HAP-1 (cell line): Measurements from ENCODE around the gene RAD21L1.

Experiments used
- DNase-seq, 2 experiments: peaks; one replicate each; pipeline ENCODE4 v3.0.0-alpha.2; 2016 to 2020; ENCODE audit warnings: low spot score in 2 of 2
- H3K27me3 ChIP-seq: fragments of 250-450 bp; sonication (Bioruptor Pico); 2 replicates; pipeline ENCODE4 v1.5.1; 2020; ENCODE audit warnings: low read depth, mild to moderate bottlenecking, moderate library complexity
- H3K36me3 ChIP-seq: fragments of 250-450 bp; sonication (Bioruptor Pico); replicated peaks from 2 replicates; pipeline ENCODE4 v1.5.1; 2020; ENCODE audit warnings: mild to moderate bottlenecking
- H3K4me1 ChIP-seq: fragments of 250-450 bp; sonication (Bioruptor Pico); 2 replicates; pipeline ENCODE4 v1.5.1; 2020; ENCODE audit warnings: mild to moderate bottlenecking
- H3K4me3 ChIP-seq: fragments of 250-450 bp; sonication (Bioruptor Pico); 2 replicates; pipeline ENCODE4 v1.5.1; 2020; ENCODE audit warnings: mild to moderate bottlenecking, moderate library complexity
- H3K9me3 ChIP-seq: fragments of 250-450 bp; sonication (Bioruptor Pico); 2 replicates; pipeline ENCODE4 v1.5.1; 2020; ENCODE audit warnings: mild to moderate bottlenecking, moderate library complexity
- in situ Hi-C: fragments of 300-500 bp; cut with MboI; formaldehyde crosslinking; loops from 3 replicates; pipeline ENCODE4 v1.14.3; 2020; ENCODE audit warnings: low sequenced_read_pairs, inconsistent platforms, mixed read lengths

Gene RAD21L1

GRCh38 chr20:1263853-1264252 lies 38.0 kb downstream of the RAD21L1 start:
- in situ Hi-C loops, result no loop called here
- Histone ChIP-seq H3K4me1 (no peaks in the 10 kb centered on the region; the same call in 1 of the 2 replicates), H3K4me3 (no peak overlapping the region), H3K9me3 (no peaks in the 10 kb centered on the region), H3K27me3 (peaks cover 8% of the 10 kb centered on the region; the same call in 1 of the 2 replicates), H3K36me3 (no peaks in the 10 kb centered on the region)
- no peak for DNase-seq

GRCh38 chr20:1264727-1265126 lies 38.9 kb downstream of the RAD21L1 start:
- Histone ChIP-seq H3K4me1 (no peaks in the 10 kb centered on the region; the same call in 1 of the 2 replicates), H3K9me3 (no peaks in the 10 kb centered on the region), H3K4me3 (no peak overlapping the region), H3K36me3 (no peaks in the 10 kb centered on the region), H3K27me3 (peaks cover 8% of the 10 kb centered on the region; the same call in 1 of the 2 replicates)
- in situ Hi-C loops, result no loop called here
- DNase-seq, result no peak

- in situ Hi-C loops, result no loop called here
- DNase-seq, result no peak
- Histone ChIP-seq H3K4me3 (peak overlapping the region; percentile 48), H3K36me3 (no peaks in the 10 kb centered on the region), H3K9me3 (no peaks in the 10 kb centered on the region), H3K4me1 (no peaks in the 10 kb centered on the region; the same call in 1 of the 2 replicates), H3K27me3 (peaks cover 8% of the 10 kb centered on the region; the same call in 1 of the 2 replicates)
These were observed 39.5 kb downstream of the RAD21L1 start for GRCh38 chr20:1265226-1265915.

DNA sequence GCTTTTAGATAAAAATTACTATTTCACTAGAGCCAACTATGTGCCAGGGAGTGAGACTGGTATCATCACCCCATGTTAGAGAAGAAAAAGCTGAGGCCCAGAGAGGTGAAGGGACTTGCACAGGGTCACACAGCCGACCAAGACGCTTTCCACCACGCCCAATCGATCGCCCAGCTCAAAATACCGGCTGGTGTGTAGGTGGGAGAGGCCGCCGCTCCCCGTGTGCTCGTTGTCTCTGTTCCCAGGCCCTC lies 40.0 kb downstream of the RAD21L1 start:
- in situ Hi-C loops, result no loop called here

GRCh38 chr20:1266167-1266973 lies 40.5 kb downstream of the RAD21L1 start, which contains the start of gene SNPH:
Gene SNPH, plus strand, starts transcription at chr20:1266294. Its CDS starts 29,946 bp downstream, at chr20:1296240.
- in situ Hi-C loops, result no loop called here
- no peaks in the 10 kb centered on the region; the same call in 1 of the 2 replicates for H3K27me3 ChIP-seq
- H3K9me3 ChIP-seq, result no peaks in the 10 kb centered on the region
- no peaks in the 10 kb centered on the region for H3K36me3 ChIP-seq
- H3K4me1 ChIP-seq, result no peaks in the 10 kb centered on the region; the same call in 1 of the 2 replicates
- peak within 1 kb of the TSS; percentile 48 for H3K4me3 ChIP-seq
- DNase-seq, result peak; percentile 65 to 77

More for the DNA sequence above, 40.0 kb downstream of the RAD21L1 start:
- peak overlapping the region; percentile 48 for H3K4me3 ChIP-seq
- no peaks in the 10 kb centered on the region for H3K36me3 ChIP-seq
- H3K9me3 ChIP-seq, result no peaks in the 10 kb centered on the region
- H3K4me1 ChIP-seq, result no peaks in the 10 kb centered on the region; the same call in 1 of the 2 replicates
- peaks cover 5% of the 10 kb centered on the region; the same call in 1 of the 2 replicates for H3K27me3 ChIP-seq
- no peak for DNase-seq

DNA sequence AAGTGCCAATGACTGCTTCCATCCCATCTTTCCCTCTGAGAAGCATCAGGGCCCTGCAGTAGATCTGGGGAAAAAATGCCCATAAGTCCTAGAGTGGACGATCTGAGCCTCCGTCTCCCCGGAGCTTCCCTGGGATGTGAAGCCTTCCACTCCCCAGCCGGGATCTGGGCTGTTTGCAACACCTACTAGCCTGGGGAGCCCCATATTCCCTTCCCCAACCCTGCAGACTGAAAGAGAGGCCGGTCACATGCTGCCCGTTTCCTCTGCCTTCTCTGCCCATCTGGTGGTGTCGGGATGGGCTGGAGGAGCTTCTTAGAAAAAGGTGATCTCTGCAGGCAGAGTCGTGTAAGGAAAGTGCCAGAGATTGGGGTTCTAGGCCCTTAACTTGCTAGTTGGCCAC lies 41.3 kb downstream of the RAD21L1 start:
- Histone ChIP-seq H3K27me3 (no peaks in the 10 kb centered on the region), H3K36me3 (no peaks in the 10 kb centered on the region), H3K4me3 (peak overlapping the region; percentile 48; the same call in 1 of the 2 replicates), H3K4me1 (no peaks in the 10 kb centered on the region; the same call in 1 of the 2 replicates), H3K9me3 (no peaks in the 10 kb centered on the region)
- in situ Hi-C loops, result no loop called here
- DNase-seq, result no peak

DNA sequence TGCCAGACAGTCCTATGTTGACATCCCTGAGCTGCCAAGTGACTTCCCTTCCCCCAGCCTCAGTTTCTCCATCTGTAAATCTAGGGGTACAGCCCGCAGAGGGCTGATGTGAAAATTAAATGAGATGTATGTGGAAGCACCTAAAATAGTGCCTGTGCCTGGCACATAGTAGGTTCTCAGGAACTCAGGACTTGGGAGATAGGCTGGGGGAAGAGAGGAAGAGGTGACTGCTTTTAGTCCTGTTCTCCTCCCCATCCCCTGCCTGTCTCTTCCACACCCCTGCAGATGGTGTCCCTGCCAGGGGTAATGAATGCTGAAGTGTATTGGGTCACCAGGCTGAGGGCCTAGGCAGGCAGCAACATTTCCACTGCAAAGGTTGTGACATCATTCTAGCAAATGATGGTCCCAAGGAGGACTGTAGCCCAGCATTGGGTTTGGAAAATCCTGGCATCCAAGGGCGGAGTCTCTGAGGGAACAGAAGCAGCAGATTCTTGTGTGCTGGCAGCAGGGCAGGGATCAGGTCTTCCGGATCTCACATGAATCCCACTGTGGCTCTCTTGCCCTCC lies 42.0 kb downstream of the RAD21L1 start:
- in situ Hi-C loops, result no loop called here

GRCh38 chr20:1269235-1269634 lies 43.4 kb downstream of the RAD21L1 start:
- Histone ChIP-seq H3K4me1 (no peaks in the 10 kb centered on the region; the same call in 1 of the 2 replicates), H3K27me3 (no peaks in the 10 kb centered on the region), H3K36me3 (no peaks in the 10 kb centered on the region), H3K9me3 (no peaks in the 10 kb centered on the region), H3K4me3 (no peak overlapping the region)
- no peak for DNase-seq
- in situ Hi-C loops, result no loop called here

More for the DNA sequence above, 42.0 kb downstream of the RAD21L1 start:
- no peaks in the 10 kb centered on the region for H3K9me3 ChIP-seq
- no peaks in the 10 kb centered on the region; the same call in 1 of the 2 replicates for H3K4me1 ChIP-seq
- no peak for DNase-seq
- no peaks in the 10 kb centered on the region for H3K36me3 ChIP-seq
- H3K4me3 ChIP-seq, result no peak overlapping the region
- H3K27me3 ChIP-seq, result no peaks in the 10 kb centered on the region

- Histone ChIP-seq H3K4me1 (no peaks in the 10 kb centered on the region; the same call in 1 of the 2 replicates), H3K36me3 (no peaks in the 10 kb centered on the region), H3K27me3 (no peaks in the 10 kb centered on the region), H3K9me3 (no peaks in the 10 kb centered on the region), H3K4me3 (no peak overlapping the region)
- DNase-seq, result no peak
- in situ Hi-C loops, result no loop called here
These were observed 44.0 kb downstream of the RAD21L1 start for GRCh38 chr20:1269850-1270249.

GRCh38 chr20:1272368-1273100 lies 46.7 kb downstream of the RAD21L1 start:
- no peaks in the 10 kb centered on the region for H3K27me3 ChIP-seq
- H3K36me3 ChIP-seq, result no peaks in the 10 kb centered on the region
- DNase-seq, result no peak
- in situ Hi-C loops, result no loop called here
- H3K4me3 ChIP-seq, result no peak overlapping the region
- no peaks in the 10 kb centered on the region for H3K9me3 ChIP-seq
- no peaks in the 10 kb centered on the region for H3K4me1 ChIP-seq

DNA sequence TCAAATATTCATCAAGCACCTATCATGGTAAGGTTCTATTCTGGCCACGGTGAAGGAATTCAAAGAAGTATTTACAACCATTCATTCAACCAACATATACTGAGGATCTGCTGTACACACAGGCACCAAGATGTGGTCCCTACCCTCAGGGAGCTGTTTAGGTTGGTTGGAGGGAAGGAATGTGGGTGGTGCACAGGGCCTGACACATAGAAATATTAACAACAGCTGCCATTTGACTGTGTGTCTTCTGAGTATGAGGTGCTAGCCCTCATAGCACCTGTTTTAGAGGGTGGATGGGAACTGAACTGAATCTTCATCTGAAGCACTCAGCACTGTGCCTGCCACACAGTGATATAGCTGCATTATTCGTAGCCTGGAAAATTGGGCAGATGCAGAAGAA lies 47.5 kb downstream of the RAD21L1 start:
- H3K4me1 ChIP-seq, result no peaks in the 10 kb centered on the region
- no peaks in the 10 kb centered on the region for H3K9me3 ChIP-seq
- no peaks in the 10 kb centered on the region for H3K27me3 ChIP-seq
- H3K4me3 ChIP-seq, result no peak overlapping the region
- DNase-seq, result no peak
- in situ Hi-C loops, result no loop called here
- H3K36me3 ChIP-seq, result no peaks in the 10 kb centered on the region

GRCh38 chr20:1274485-1275311 lies 48.9 kb downstream of the RAD21L1 start:
- H3K36me3 ChIP-seq, result no peaks in the 10 kb centered on the region
- in situ Hi-C loops, result no loop called here
- H3K9me3 ChIP-seq, result no peaks in the 10 kb centered on the region
- no peak overlapping the region for H3K4me3 ChIP-seq
- no peaks in the 10 kb centered on the region for H3K4me1 ChIP-seq
- DNase-seq, result no peak
- no peaks in the 10 kb centered on the region for H3K27me3 ChIP-seq

- in situ Hi-C loops, result no loop called here
- Histone ChIP-seq H3K4me1 (no peaks in the 10 kb centered on the region), H3K27me3 (no peaks in the 10 kb centered on the region), H3K9me3 (no peaks in the 10 kb centered on the region), H3K36me3 (no peaks in the 10 kb centered on the region), H3K4me3 (no peak overlapping the region)
- DNase-seq, result no peak
These were observed 50.1 kb downstream of the RAD21L1 start for GRCh38 chr20:1275919-1276318.
